ENCODE results near the gene LPXN. TPM values are rescaled to one million over a fixed set of nuclear protein-coding genes. Genes with fewer than 3 reads are reported as not detected.

Gene LPXN
- total and polyA plus RNA-seq, 10 of the 15 experiments (the other 5 are each of a cell fraction or from before 2014, with no cell fraction given), result 131 to 349 (median 201) TPM

DNA sequence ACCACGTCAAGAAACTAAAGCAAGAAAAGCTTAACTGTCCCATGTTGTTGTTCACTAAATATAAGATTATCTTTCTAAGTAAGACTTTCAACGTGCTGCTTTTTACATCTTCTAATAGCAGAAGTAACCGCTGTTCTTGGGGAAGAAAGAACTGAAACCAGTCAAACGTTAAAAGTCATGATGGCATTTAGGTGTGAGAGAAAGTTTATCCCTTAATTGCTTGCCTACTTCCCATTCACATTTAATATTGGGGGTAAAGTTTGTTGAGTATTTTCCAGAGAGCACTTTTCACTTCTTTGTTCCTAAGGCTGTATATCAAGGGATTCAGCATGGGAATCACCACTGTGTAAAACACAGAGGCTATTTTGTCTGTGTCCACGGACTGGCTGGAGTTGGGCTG is 68.7 kb downstream of the LPXN start:
- peak; percentile 71 for ATAC-seq
- H3K79me2 ChIP-seq (ENCODE audit: control insufficient read depth, insufficient read depth, low read length), result no peaks in the 10 kb centered on the region
- no peaks in the 10 kb centered on the region for H3K27me3 ChIP-seq (replicated peaks in 1 of 2; ENCODE audit: control insufficient read depth in 2 of 2, insufficient read depth in 2 of 2, low read length in 1 of 2)
- H3K36me3 ChIP-seq (ENCODE audit: control insufficient read depth in 2 of 2, insufficient read depth in 2 of 2, low read length in 1 of 2), result no peaks in the 10 kb centered on the region
- DNase-seq (ENCODE audit: low read depth, low spot score), result peak; percentile 31
- intact Hi-C loops (cut with micrococcal nuclease; ENCODE audit: unreplicated experiment) (loop anchor here (2.0 to 10.0 kb wide), 2 partner anchors 18 to 1162 kb away; no protein-coding TSS in a partner anchor), in situ Hi-C loops (cut with MboI) (loop anchor here (25.0 kb wide), 2 partner anchors 695 to 1170 kb away; partner anchors contain the start of genes P2RX3 and SSRP1)
- no peak overlapping the region for H2AFZ ChIP-seq (ENCODE audit: control insufficient read depth, low read depth, low read length)
- WGBS (ENCODE audit: insufficient coverage, insufficient replicate concordance, low lambda C conversion rate, missing lambda C conversion rate), result 41% methylated on average over 5 of the region's 5 CpGs
- peak; percentile 76 for FAIRE-seq
- ChIA-PET POLR2A (interaction anchor here (0.5 to 1.9 kb wide), 2 partner anchors 12 to 732 kb away, joined by 3 to 8 read pairs; no protein-coding TSS in a partner anchor), SMC1A (ENCODE audit: uncharacterized antibody, unreplicated experiment) (interaction anchor here (1.5 to 8.8 kb wide), 4 partner anchors 11 to 70 kb away, joined by 4 to 98 read pairs (median 52); no protein-coding TSS in a partner anchor), RAD21 (ENCODE audit: unreplicated experiment) (interaction anchor here (2.1 to 4.2 kb wide), 2 partner anchors 13 to 17 kb away, joined by 14 to 41 read pairs; no protein-coding TSS in a partner anchor), CTCF (interaction anchor here (1.8 to 11.7 kb wide), 3 partner anchors 12 to 17 kb away, joined by 5 to 88 read pairs (median 35); no protein-coding TSS in a partner anchor)
- peaks cover 6% of the 10 kb centered on the region; the same call in 1 of the 2 replicates for H3K4me1 ChIP-seq (ENCODE audit: control insufficient read depth, insufficient read depth, low read length)
- H3K27ac ChIP-seq (ENCODE audit: control insufficient read depth, insufficient read depth), result no peak overlapping the region
- BruUV-seq (replicated peaks), result no TSS peak
- no peak overlapping the region for H3K9ac ChIP-seq (ENCODE audit: control insufficient read depth, insufficient read depth, low read length)
- peak overlapping the region; percentile 65; the same call in 1 of the 2 replicates for H3K4me2 ChIP-seq (ENCODE audit: control insufficient read depth, insufficient read depth)
- H3K9me3 ChIP-seq (replicated peaks; ENCODE audit: control insufficient read depth, insufficient read depth, low read length), result no peaks in the 10 kb centered on the region
- H4K20me1 ChIP-seq (ENCODE audit: control insufficient read depth, insufficient read depth), result no peaks in the 10 kb centered on the region
- no peak overlapping the region for H3K4me3 ChIP-seq
- TF ChIP-seq, protein P1, sequence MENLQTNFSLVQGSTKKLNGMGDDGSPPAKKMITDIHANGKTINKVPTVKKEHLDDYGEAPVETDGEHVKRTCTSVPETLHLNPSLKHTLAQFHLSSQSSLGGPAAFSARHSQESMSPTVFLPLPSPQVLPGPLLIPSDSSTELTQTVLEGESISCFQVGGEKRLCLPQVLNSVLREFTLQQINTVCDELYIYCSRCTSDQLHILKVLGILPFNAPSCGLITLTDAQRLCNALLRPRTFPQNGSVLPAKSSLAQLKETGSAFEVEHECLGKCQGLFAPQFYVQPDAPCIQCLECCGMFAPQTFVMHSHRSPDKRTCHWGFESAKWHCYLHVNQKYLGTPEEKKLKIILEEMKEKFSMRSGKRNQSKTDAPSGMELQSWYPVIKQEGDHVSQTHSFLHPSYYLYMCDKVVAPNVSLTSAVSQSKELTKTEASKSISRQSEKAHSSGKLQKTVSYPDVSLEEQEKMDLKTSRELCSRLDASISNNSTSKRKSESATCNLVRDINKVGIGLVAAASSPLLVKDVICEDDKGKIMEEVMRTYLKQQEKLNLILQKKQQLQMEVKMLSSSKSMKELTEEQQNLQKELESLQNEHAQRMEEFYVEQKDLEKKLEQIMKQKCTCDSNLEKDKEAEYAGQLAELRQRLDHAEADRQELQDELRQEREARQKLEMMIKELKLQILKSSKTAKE (IDR thresholded peaks at IDR 0.05; ENCODE audit: low read depth, poor library complexity, severe bottlenecking), result peak; percentile 38
- TF ChIP-seq MTA2 (IDR thresholded peaks at IDR 0.05; ENCODE audit: low read depth) (peak; percentile 94), ZNF24 (IDR thresholded peaks at IDR 0.05) (no peak), ATF7 (IDR thresholded peaks at IDR 0.05; ENCODE audit: low read depth) (peak; percentile 44; the same call in 1 of the 2 replicates), CREM (IDR thresholded peaks at IDR 0.05; ENCODE audit: low read depth) (no peak), BMI1 (IDR thresholded peaks at IDR 0.05; ENCODE audit: borderline replicate concordance) (peak; percentile 43; the same call in 1 of the 2 replicates), CHD2 (IDR thresholded peaks at IDR 0.05; ENCODE audit: borderline replicate concordance, low read depth, low read length) (peak; percentile 20; the same call in 1 of the 2 replicates), RUNX3 (IDR thresholded peaks at IDR 0.05; ENCODE audit: low read length) (peak; percentile 49), KLF5 (IDR thresholded peaks at IDR 0.05; ENCODE audit: partially characterized antibody) (no peak), FOXM1 (IDR thresholded peaks at IDR 0.05; ENCODE audit: low read depth, low read length) (0 out of 2 replicates have a peak, but pooled peaks have one; percentile 21), EP300 (IDR thresholded peaks at IDR 0.05; ENCODE audit: borderline replicate concordance in 1 of 2, control insufficient read depth in 1 of 2, low read depth in 2 of 2, low read length in 2 of 2) (peak; percentile 44 to 79; a peak in 3 of 4 replicates), IKZF1 (conservative IDR thresholded peaks at IDR 0.05) (peak; percentile 89), IKZF2 (IDR thresholded peaks at IDR 0.05) (peak; percentile 93 to 96), SIN3A (IDR thresholded peaks at IDR 0.05; ENCODE audit: low read depth, low read length) (no peak)
- TF ChIP-seq, protein P2, sequence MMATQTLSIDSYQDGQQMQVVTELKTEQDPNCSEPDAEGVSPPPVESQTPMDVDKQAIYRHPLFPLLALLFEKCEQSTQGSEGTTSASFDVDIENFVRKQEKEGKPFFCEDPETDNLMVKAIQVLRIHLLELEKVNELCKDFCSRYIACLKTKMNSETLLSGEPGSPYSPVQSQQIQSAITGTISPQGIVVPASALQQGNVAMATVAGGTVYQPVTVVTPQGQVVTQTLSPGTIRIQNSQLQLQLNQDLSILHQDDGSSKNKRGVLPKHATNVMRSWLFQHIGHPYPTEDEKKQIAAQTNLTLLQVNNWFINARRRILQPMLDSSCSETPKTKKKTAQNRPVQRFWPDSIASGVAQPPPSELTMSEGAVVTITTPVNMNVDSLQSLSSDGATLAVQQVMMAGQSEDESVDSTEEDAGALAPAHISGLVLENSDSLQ (IDR thresholded peaks at IDR 0.05), result no peak
- TF ChIP-seq, protein P3, sequence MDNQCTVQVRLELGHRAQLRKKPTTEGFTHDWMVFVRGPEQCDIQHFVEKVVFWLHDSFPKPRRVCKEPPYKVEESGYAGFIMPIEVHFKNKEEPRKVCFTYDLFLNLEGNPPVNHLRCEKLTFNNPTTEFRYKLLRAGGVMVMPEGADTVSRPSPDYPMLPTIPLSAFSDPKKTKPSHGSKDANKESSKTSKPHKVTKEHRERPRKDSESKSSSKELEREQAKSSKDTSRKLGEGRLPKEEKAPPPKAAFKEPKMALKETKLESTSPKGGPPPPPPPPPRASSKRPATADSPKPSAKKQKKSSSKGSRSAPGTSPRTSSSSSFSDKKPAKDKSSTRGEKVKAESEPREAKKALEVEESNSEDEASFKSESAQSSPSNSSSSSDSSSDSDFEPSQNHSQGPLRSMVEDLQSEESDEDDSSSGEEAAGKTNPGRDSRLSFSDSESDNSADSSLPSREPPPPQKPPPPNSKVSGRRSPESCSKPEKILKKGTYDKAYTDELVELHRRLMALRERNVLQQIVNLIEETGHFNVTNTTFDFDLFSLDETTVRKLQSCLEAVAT (IDR thresholded peaks at IDR 0.05), result peak; percentile 8; the same call in 1 of the 2 replicates
- TF ChIP-seq, protein P4, sequence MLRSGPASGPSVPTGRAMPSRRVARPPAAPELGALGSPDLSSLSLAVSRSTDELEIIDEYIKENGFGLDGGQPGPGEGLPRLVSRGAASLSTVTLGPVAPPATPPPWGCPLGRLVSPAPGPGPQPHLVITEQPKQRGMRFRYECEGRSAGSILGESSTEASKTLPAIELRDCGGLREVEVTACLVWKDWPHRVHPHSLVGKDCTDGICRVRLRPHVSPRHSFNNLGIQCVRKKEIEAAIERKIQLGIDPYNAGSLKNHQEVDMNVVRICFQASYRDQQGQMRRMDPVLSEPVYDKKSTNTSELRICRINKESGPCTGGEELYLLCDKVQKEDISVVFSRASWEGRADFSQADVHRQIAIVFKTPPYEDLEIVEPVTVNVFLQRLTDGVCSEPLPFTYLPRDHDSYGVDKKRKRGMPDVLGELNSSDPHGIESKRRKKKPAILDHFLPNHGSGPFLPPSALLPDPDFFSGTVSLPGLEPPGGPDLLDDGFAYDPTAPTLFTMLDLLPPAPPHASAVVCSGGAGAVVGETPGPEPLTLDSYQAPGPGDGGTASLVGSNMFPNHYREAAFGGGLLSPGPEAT (IDR thresholded peaks at IDR 0.05; ENCODE audit: low read depth), result peak; percentile 83

Data from GM12878 (cell line).